OCI-LY7 (cell line): Measurements from ENCODE around the gene UNC5B. TPM values are rescaled to one million over a fixed set of nuclear protein-coding genes. Genes with fewer than 3 reads are reported as not detected.

ENCODE experiments used
- BruUV-seq: library from RNA; stranded (reverse); fragments of 400-500 nt; replicated peaks from 2 replicates; lab custom pipeline; 2021; lab: Mats Ljungman, UMichigan
- CTCF ChIA-PET: fragments of 300-600 bp; sonication (Branson Sonifier 250); formaldehyde crosslinking; loops from one replicate; lab custom pipeline; 2022; ENCODE audit warnings: antibody characterized with exemption; ENCODE audit not compliant: unreplicated experiment; lab: Charles Lee
- POLR2A ChIA-PET: fragments of 300-600 bp; sonication (Branson Sonifier 250); formaldehyde crosslinking; loops from one replicate; lab custom pipeline; 2022; ENCODE audit warnings: antibody characterized with exemption; lab: Charles Lee
- DNase-seq: peaks from one replicate; pipeline ENCODE4 v3.0.0-alpha.2; 2015; ENCODE audit warnings: low spot score
- H2AFZ ChIP-seq: fragments of 200-600 bp; sonication (generic), shearing (Covaris generic); 2 replicates; pipeline ENCODE4 v1.6.1; 2014; ENCODE audit warnings: mild to moderate bottlenecking, antibody characterized with exemption, low read length, moderate library complexity
- H3K27ac ChIP-seq: fragments of 200-600 bp; sonication (generic); 2 replicates; pipeline ENCODE4 v1.5.1; 2014; ENCODE audit warnings: mixed run types, low read depth, mild to moderate bottlenecking, moderate library complexity, low read length, inconsistent platforms; ENCODE audit not compliant: poor library complexity, severe bottlenecking
- H3K36me3 ChIP-seq: fragments of 200-600 bp; sonication (generic); 2 replicates; pipeline ENCODE4 v1.6.1; 2014; ENCODE audit warnings: mild to moderate bottlenecking, antibody characterized with exemption, low read length, moderate library complexity, mixed read lengths; ENCODE audit not compliant: insufficient read depth
- H3K4me1 ChIP-seq: fragments of 200-600 bp; sonication (generic); 2 replicates; pipeline ENCODE4 v1.5.1; 2014; ENCODE audit warnings: mild to moderate bottlenecking, low read length; ENCODE audit not compliant: insufficient read depth, poor library complexity, severe bottlenecking
- H3K4me2 ChIP-seq: fragments of 200-600 bp; sonication (generic); 2 replicates; pipeline ENCODE4 v1.6.1; 2014; ENCODE audit warnings: mild to moderate bottlenecking, low read length
- H3K4me3 ChIP-seq: fragments of 200-600 bp; sonication (generic); 2 replicates; pipeline ENCODE4 v1.5.1; 2014; ENCODE audit warnings: mild to moderate bottlenecking, low read depth, low read length; ENCODE audit not compliant: poor library complexity, severe bottlenecking
- H3K79me2 ChIP-seq: fragments of 200-600 bp; sonication (generic); 2 replicates; pipeline ENCODE4 v1.6.1; 2016; ENCODE audit warnings: low read depth, mild to moderate bottlenecking, low read length, moderate library complexity, mixed read lengths; ENCODE audit not compliant: insufficient read depth
- H3K9me2 ChIP-seq: fragments of 200-600 bp; sonication (generic); 2 replicates; pipeline ENCODE4 v1.6.1; 2016; ENCODE audit warnings: mild to moderate bottlenecking, low read length, mixed read lengths; ENCODE audit not compliant: insufficient read depth
- H3K9me3 ChIP-seq: fragments of 200-600 bp; sonication (generic); 2 replicates; pipeline ENCODE4 v1.6.1; 2014; ENCODE audit warnings: mild to moderate bottlenecking, mixed run types, low read length, mixed read lengths
- H4K20me1 ChIP-seq: fragments of 200-600 bp; sonication (generic); 2 replicates; pipeline ENCODE4 v1.6.1; 2014; ENCODE audit warnings: mild to moderate bottlenecking, antibody characterized with exemption, low read length, moderate library complexity, mixed read lengths; ENCODE audit not compliant: insufficient read depth
- EZH2phosphoT487 ChIP-seq: fragments of 200-600 bp; sonication (generic); IDR thresholded peaks from 2 replicates; pipeline ENCODE4 v1.6.1; 2018; ENCODE audit warnings: low read depth, borderline replicate concordance, mild to moderate bottlenecking, mixed run types, antibody characterized with exemption, low read length, moderate library complexity, mixed read lengths
- intact Hi-C: fragments of 100-400 bp; cut with micrococcal nuclease; formaldehyde crosslinking; loops from one replicate; pipeline ENCODE4 v1.10.0; 2022; ENCODE audit not compliant: unreplicated experiment
- total RNA-seq, 2 experiments: library from RNA; depleted of rRNA in 1 of 2; stranded (reverse); fragments of >200 nt in 1 of 2; shearing (Covaris generic) in 1 of 2; gene quantifications; 2 replicates each; pipeline ENCODE4 v1.2.3, GENCODE V29; 2014 to 2022
- TF ChIP-seq, protein P1 (sequence below): fragments of 200-600 bp; sonication (generic); conservative IDR thresholded peaks from 2 replicates; pipeline ENCODE4 v1.5.1; 2014; ENCODE audit warnings: mild to moderate bottlenecking, antibody characterized with exemption, low read length, moderate library complexity, mixed read lengths

The UNC5B gene
- total RNA-seq, 2 experiments from 2014 or later: not detected

DNA sequence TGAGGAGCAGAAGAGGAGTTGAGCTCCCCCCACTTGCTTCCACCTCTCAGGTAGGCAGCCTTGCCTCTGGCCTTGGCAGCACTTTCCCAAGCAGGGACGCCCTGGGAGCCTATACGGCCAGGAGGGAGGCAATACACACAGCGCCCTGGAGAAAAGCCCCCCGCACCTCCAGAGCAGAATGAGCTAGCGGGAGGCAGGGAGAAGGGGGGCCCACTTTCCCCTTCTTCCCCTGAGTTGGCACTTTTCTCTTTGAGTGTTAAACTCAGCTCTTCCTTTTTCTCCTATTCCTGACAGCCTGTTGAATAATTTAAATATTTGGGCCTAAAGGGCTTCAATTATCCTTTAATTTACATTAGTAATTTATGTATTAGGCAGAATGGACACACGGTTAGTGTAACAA, 35.8 kb downstream of the UNC5B start:
- no peaks in the 10 kb centered on the region for H3K9me2 ChIP-seq
- H3K9me3 ChIP-seq: no peaks in the 10 kb centered on the region
- ChIA-PET CTCF (no interaction called here), POLR2A (no interaction called here)
- no peaks in the 10 kb centered on the region for H4K20me1 ChIP-seq
- intact Hi-C loops: no loop called here
- no peaks in the 10 kb centered on the region for H3K79me2 ChIP-seq
- no peaks in the 10 kb centered on the region for H3K36me3 ChIP-seq
- H3K27ac ChIP-seq: no peak overlapping the region
- no peak overlapping the region for H3K4me2 ChIP-seq
- H3K4me3 ChIP-seq: no peak overlapping the region
- no peak for TF ChIP-seq EZH2phosphoT487
- TF ChIP-seq, protein P1, sequence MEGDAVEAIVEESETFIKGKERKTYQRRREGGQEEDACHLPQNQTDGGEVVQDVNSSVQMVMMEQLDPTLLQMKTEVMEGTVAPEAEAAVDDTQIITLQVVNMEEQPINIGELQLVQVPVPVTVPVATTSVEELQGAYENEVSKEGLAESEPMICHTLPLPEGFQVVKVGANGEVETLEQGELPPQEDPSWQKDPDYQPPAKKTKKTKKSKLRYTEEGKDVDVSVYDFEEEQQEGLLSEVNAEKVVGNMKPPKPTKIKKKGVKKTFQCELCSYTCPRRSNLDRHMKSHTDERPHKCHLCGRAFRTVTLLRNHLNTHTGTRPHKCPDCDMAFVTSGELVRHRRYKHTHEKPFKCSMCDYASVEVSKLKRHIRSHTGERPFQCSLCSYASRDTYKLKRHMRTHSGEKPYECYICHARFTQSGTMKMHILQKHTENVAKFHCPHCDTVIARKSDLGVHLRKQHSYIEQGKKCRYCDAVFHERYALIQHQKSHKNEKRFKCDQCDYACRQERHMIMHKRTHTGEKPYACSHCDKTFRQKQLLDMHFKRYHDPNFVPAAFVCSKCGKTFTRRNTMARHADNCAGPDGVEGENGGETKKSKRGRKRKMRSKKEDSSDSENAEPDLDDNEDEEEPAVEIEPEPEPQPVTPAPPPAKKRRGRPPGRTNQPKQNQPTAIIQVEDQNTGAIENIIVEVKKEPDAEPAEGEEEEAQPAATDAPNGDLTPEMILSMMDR: no peak
- DNase-seq: no peak
- H3K4me1 ChIP-seq: no peaks in the 10 kb centered on the region
- H2AFZ ChIP-seq: no peak overlapping the region
- BruUV-seq: no TSS peak

DNA sequence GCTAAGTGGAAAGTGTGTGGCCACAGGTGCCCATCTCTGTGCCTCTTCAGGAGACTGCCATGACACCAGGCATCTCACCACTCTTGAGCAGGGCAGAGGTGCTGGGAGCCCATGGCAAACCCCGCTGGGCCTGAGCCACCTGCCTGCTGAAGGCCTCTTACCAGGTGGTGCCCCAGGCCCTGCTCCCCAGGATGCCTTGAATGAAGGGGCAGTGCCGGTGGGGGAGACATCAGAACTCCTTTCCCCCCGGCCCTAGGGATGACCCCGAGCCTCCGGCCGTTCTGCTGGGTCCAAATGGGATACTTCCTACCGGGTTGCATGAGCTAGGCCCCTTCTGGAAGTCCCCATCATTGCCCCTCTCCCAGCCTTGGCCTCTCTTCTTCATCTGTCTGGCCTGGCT, 37.6 kb downstream of the UNC5B start:
- BruUV-seq: no TSS peak
- no peaks in the 10 kb centered on the region for H4K20me1 ChIP-seq
- no peaks in the 10 kb centered on the region for H3K79me2 ChIP-seq
- no peaks in the 10 kb centered on the region for H3K36me3 ChIP-seq
- H3K4me2 ChIP-seq: no peak overlapping the region
- ChIA-PET CTCF (no interaction called here), POLR2A (interaction anchor here (0.6 kb wide), 1 partner anchor 164 kb away, joined by 5 read pairs; no protein-coding TSS in a partner anchor)
- H3K4me3 ChIP-seq: no peak overlapping the region
- no peak overlapping the region for H3K27ac ChIP-seq
- no peaks in the 10 kb centered on the region for H3K4me1 ChIP-seq
- no peaks in the 10 kb centered on the region for H3K9me2 ChIP-seq
- TF ChIP-seq, protein P1: no peak
- no peaks in the 10 kb centered on the region for H3K9me3 ChIP-seq
- intact Hi-C loops: no loop called here
- no peak overlapping the region for H2AFZ ChIP-seq
- DNase-seq: no peak

DNA sequence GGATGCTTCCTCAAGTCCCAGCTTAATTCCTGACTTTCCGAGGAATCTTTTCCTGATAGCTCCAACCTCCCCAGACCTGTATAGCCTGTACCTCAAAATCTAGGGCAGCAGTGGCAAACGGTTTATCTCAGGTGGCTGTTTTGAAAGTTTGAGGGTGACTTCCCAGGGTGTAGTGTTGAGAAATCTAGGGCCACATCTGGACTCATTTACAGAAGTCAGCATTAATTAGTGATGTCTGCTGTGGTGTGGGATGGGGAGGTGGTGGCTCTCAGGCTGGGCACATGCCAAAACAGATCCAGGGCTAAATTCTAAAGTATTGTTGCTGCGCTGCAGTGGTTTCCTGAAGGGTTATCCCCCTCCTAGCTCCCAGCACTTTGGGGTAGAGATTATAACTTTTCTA, 38.0 kb downstream of the UNC5B start:
- TF ChIP-seq, protein P1: no peak
- TF ChIP-seq EZH2phosphoT487: no peak
- Histone ChIP-seq H3K4me1 (no peaks in the 10 kb centered on the region), H4K20me1 (no peaks in the 10 kb centered on the region), H3K4me3 (no peak overlapping the region), H3K9me2 (no peaks in the 10 kb centered on the region), H3K4me2 (no peak overlapping the region), H2AFZ (no peak overlapping the region), H3K79me2 (no peaks in the 10 kb centered on the region), H3K36me3 (no peaks in the 10 kb centered on the region), H3K9me3 (no peaks in the 10 kb centered on the region), H3K27ac (no peak overlapping the region)
- ChIA-PET CTCF (no interaction called here), POLR2A (interaction anchor here (0.6 kb wide), 1 partner anchor 165 kb away, joined by 5 read pairs; no protein-coding TSS in a partner anchor)
- DNase-seq: no peak
- intact Hi-C loops: no loop called here
- BruUV-seq: no TSS peak
